ENCODE results near the gene RTKN2. TPM values are rescaled to one million over a fixed set of nuclear protein-coding genes. Genes with fewer than 3 reads are reported as not detected.

Gene RTKN2
- polyA plus RNA-seq, 1 donor from 2014 or later: 4.7 TPM

DNA sequence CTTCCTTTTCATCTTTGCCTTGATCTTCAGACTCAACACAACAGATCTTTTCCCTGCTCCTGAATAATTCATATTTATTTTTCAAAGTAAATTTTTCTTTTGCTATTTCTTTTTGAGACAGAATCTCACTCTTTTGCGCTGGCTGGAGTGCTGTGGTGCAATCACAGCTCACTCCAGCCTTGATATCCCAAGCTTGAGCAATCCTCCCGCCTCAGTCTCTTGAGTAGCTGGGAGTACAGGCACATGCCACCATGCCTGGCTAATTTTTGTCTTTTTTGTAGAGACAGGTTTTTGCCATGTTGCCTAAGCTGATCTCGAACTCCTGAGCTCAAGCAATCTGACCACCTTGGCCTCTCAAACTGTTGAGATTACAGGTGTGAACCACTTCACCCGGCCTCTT lies 9.2 kb downstream of the RTKN2 start:
- no peak for TF ChIP-seq RAD21 (conservative IDR thresholded peaks at IDR 0.05)
- TF ChIP-seq, protein P1, sequence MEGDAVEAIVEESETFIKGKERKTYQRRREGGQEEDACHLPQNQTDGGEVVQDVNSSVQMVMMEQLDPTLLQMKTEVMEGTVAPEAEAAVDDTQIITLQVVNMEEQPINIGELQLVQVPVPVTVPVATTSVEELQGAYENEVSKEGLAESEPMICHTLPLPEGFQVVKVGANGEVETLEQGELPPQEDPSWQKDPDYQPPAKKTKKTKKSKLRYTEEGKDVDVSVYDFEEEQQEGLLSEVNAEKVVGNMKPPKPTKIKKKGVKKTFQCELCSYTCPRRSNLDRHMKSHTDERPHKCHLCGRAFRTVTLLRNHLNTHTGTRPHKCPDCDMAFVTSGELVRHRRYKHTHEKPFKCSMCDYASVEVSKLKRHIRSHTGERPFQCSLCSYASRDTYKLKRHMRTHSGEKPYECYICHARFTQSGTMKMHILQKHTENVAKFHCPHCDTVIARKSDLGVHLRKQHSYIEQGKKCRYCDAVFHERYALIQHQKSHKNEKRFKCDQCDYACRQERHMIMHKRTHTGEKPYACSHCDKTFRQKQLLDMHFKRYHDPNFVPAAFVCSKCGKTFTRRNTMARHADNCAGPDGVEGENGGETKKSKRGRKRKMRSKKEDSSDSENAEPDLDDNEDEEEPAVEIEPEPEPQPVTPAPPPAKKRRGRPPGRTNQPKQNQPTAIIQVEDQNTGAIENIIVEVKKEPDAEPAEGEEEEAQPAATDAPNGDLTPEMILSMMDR (IDR thresholded peaks at IDR 0.05; ENCODE audit: poor library complexity, severe bottlenecking): no peak
- no peak for TF ChIP-seq EP300 (conservative IDR thresholded peaks at IDR 0.05; ENCODE audit: poor library complexity, severe bottlenecking)
- TF ChIP-seq, protein P2, sequence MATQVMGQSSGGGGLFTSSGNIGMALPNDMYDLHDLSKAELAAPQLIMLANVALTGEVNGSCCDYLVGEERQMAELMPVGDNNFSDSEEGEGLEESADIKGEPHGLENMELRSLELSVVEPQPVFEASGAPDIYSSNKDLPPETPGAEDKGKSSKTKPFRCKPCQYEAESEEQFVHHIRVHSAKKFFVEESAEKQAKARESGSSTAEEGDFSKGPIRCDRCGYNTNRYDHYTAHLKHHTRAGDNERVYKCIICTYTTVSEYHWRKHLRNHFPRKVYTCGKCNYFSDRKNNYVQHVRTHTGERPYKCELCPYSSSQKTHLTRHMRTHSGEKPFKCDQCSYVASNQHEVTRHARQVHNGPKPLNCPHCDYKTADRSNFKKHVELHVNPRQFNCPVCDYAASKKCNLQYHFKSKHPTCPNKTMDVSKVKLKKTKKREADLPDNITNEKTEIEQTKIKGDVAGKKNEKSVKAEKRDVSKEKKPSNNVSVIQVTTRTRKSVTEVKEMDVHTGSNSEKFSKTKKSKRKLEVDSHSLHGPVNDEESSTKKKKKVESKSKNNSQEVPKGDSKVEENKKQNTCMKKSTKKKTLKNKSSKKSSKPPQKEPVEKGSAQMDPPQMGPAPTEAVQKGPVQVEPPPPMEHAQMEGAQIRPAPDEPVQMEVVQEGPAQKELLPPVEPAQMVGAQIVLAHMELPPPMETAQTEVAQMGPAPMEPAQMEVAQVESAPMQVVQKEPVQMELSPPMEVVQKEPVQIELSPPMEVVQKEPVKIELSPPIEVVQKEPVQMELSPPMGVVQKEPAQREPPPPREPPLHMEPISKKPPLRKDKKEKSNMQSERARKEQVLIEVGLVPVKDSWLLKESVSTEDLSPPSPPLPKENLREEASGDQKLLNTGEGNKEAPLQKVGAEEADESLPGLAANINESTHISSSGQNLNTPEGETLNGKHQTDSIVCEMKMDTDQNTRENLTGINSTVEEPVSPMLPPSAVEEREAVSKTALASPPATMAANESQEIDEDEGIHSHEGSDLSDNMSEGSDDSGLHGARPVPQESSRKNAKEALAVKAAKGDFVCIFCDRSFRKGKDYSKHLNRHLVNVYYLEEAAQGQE (IDR thresholded peaks at IDR 0.05; ENCODE audit: borderline replicate concordance): no peak
- no peak for TF ChIP-seq SMC3 (conservative IDR thresholded peaks at IDR 0.05; ENCODE audit: poor library complexity)
- Histone ChIP-seq H3K79me2 (replicated peaks; ENCODE audit: insufficient read depth, low read length) (peaks cover 6% of the 10 kb centered on the region), H3K36me3 (ENCODE audit: insufficient read depth, low read length) (no peaks in the 10 kb centered on the region)

DNA sequence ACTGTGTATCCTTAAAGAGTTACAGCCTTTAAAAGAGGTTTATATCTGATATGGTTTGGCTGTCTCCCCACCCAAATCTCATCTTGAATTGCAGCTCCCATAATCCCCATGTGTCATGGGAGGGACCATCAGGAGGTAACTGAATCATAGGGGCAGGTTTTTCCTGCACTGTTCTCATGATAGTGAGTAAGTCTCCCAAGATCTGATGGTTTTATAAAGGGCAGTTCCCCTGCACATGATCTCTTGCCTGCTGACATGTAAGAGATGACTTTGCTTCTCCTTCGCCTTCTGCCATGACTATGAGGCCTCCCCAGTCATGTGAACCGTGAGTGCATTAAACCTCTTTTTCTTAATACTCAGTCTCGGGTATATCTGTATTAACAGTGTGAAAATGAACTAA lies 9.7 kb downstream of the RTKN2 start:
- H3K9ac ChIP-seq (ENCODE audit: low read length): no peak overlapping the region
- H2AFZ ChIP-seq (ENCODE audit: low read depth, low read length): no peak overlapping the region
- H3F3A ChIP-seq (ENCODE audit: insufficient read depth, low read length, poor library complexity, severe bottlenecking): no peaks in the 10 kb centered on the region
- no peaks in the 10 kb centered on the region for H3K27me3 ChIP-seq (ENCODE audit: insufficient read depth, low read depth, low read length)
- no peak overlapping the region for H3K4me2 ChIP-seq (ENCODE audit: low read length)
- no peaks in the 10 kb centered on the region for H3K36me3 ChIP-seq (ENCODE audit: insufficient read depth, low read length)
- no peak overlapping the region for H3K27ac ChIP-seq (ENCODE audit: low read length)
- peaks cover under 1% of the 10 kb centered on the region for H3K79me2 ChIP-seq (replicated peaks; ENCODE audit: insufficient read depth, low read length)
- TF ChIP-seq, protein P2 (IDR thresholded peaks at IDR 0.05; ENCODE audit: borderline replicate concordance): no peak
- TF ChIP-seq MXI1 (conservative IDR thresholded peaks at IDR 0.05; ENCODE audit: poor library complexity, severe bottlenecking): no peak
- TF ChIP-seq POLR2AphosphoS5 (IDR thresholded peaks at IDR 0.05): no peak
- no peak for TF ChIP-seq SMC3 (conservative IDR thresholded peaks at IDR 0.05; ENCODE audit: poor library complexity)
- no peak for TF ChIP-seq EZH2 (IDR thresholded peaks at IDR 0.05; ENCODE audit: borderline replicate concordance, insufficient read depth, low read length, poor library complexity, severe bottlenecking)
- no peak for TF ChIP-seq RAD21 (conservative IDR thresholded peaks at IDR 0.05)
- TF ChIP-seq EP300 (conservative IDR thresholded peaks at IDR 0.05; ENCODE audit: poor library complexity, severe bottlenecking): no peak
- TF ChIP-seq TAF1 (IDR thresholded peaks at IDR 0.05; ENCODE audit: low read depth): no peak
- TF ChIP-seq, protein P1 (IDR thresholded peaks at IDR 0.05; ENCODE audit: poor library complexity, severe bottlenecking): no peak
- H3K4me3 ChIP-seq (ENCODE audit: low read length): no peak overlapping the region
- H3K9me2 ChIP-seq (ENCODE audit: insufficient read depth, low read length): no peaks in the 10 kb centered on the region
- no peaks in the 10 kb centered on the region for H4K20me1 ChIP-seq (ENCODE audit: insufficient read depth)
- no peaks in the 10 kb centered on the region for H3K9me3 ChIP-seq (ENCODE audit: low read length)

More for the DNA sequence above, 9.2 kb downstream of the RTKN2 start:
- Histone ChIP-seq H3K4me3 (ENCODE audit: low read length) (no peak overlapping the region), H3K4me2 (ENCODE audit: low read length) (no peak overlapping the region), H3K27me3 (ENCODE audit: insufficient read depth, low read depth, low read length) (no peaks in the 10 kb centered on the region), H2AFZ (ENCODE audit: low read depth, low read length) (no peak overlapping the region), H3K27ac (ENCODE audit: low read length) (no peak overlapping the region), H3K9ac (ENCODE audit: low read length) (no peak overlapping the region), H3F3A (ENCODE audit: insufficient read depth, low read length, poor library complexity, severe bottlenecking) (no peaks in the 10 kb centered on the region), H4K20me1 (ENCODE audit: insufficient read depth) (no peaks in the 10 kb centered on the region), H3K9me3 (ENCODE audit: low read length) (no peaks in the 10 kb centered on the region), H3K9me2 (ENCODE audit: insufficient read depth, low read length) (no peaks in the 10 kb centered on the region)

Measured in neural cell (in vitro differentiated cells).